GM12891 (cell line): Measurements from ENCODE around the gene MICU2.

Experiments used
- PAX5 ChIP-seq: IDR thresholded peaks from 2 replicates; pipeline ENCODE4 v1.6.1; 2011; ENCODE audit warnings: low read length, moderate library complexity, mild to moderate bottlenecking; ENCODE audit not compliant: insufficient read depth, severe bottlenecking
- POLR2A ChIP-seq: IDR thresholded peaks from 2 replicates; pipeline ENCODE4 v1.6.1; 2011; ENCODE audit warnings: low read depth, low read length, control low read depth
- POLR2AphosphoS5 ChIP-seq: IDR thresholded peaks from 2 replicates; pipeline ENCODE4 v1.6.1; 2011; ENCODE audit warnings: low read depth, low read length, control low read depth
- SPI1 ChIP-seq: IDR thresholded peaks from 2 replicates; pipeline ENCODE4 v1.6.1; 2011; ENCODE audit warnings: low read depth, low read length, control low read depth
- TAF1 ChIP-seq: IDR thresholded peaks from 2 replicates; pipeline ENCODE4 v1.6.1; 2011; ENCODE audit warnings: low read depth, low read length, control low read depth

GRCh38 chr13:21584973-21585592 lies 18.9 kb downstream of the MICU2 start:
- no peak for TF ChIP-seq POLR2A
- TF ChIP-seq POLR2AphosphoS5, result no peak
- no peak for TF ChIP-seq TAF1
- no peak for TF ChIP-seq SPI1
- no peak for TF ChIP-seq PAX5
